A673 (cell line): ENCODE results near the gene KBTBD12.

Experiments
- CTCF ChIP-seq: fragments of 300-800, 200-600 bp; sonication (generic); conservative IDR thresholded peaks from 2 replicates; pipeline ENCODE4 v1.5.1; 2017; ENCODE audit warnings: low read depth, mild to moderate bottlenecking, antibody characterized with exemption, low read length, moderate library complexity, mixed read lengths
- EZH2 ChIP-seq: fragments of 200-600 bp; sonication (generic); IDR thresholded peaks from 2 replicates; pipeline ENCODE4 v1.6.1; 2017; ENCODE audit warnings: borderline replicate concordance, low read depth, mild to moderate bottlenecking, mixed read lengths, antibody characterized with exemption, low read length; ENCODE audit not compliant: poor library complexity, severe bottlenecking

- TF ChIP-seq CTCF, result no peak
- no peak for TF ChIP-seq EZH2
These were observed 99.5 kb downstream of the KBTBD12 start for GRCh38 chr3:128014548-128014947.
